22Rv1 (cell line): ENCODE results near the gene COL4A1.

Experiments used
- H3K27ac ChIP-seq: fragments of 450-650 bp; 2 replicates; pipeline ENCODE4 v1.5.1; 2017
- CTCF ChIP-seq: fragments of 450-650 bp; IDR thresholded peaks from 2 replicates; pipeline ENCODE4 v1.5.1; 2017; ENCODE audit warnings: mild to moderate bottlenecking
- ZFX ChIP-seq: fragments of 450-650 bp; IDR thresholded peaks from 2 replicates; pipeline ENCODE4 v1.6.1; 2017; ENCODE audit warnings: antibody characterized with exemption, borderline replicate concordance

COL4A1 gene

GRCh38 chr13:110351636-110352420 lies 44.9 kb upstream of the COL4A1 start:
- no peak overlapping the region for H3K27ac ChIP-seq
- TF ChIP-seq CTCF (no peak), ZFX (no peak)

GRCh38 chr13:110350509-110350908 lies 43.6 kb upstream of the COL4A1 start:
- H3K27ac ChIP-seq = no peak overlapping the region
- TF ChIP-seq CTCF = no peak

GRCh38 chr13:110350049-110350448 lies 43.1 kb upstream of the COL4A1 start:
- TF ChIP-seq CTCF (no peak), ZFX (no peak)
- no peak overlapping the region for H3K27ac ChIP-seq

- TF ChIP-seq CTCF (no peak), ZFX (no peak)
- H3K27ac ChIP-seq = no peak overlapping the region
Observed at GRCh38 chr13:110349239-110349638, 42.3 kb upstream of the COL4A1 start.

GRCh38 chr13:110348309-110349105 lies 41.5 kb upstream of the COL4A1 start:
- TF ChIP-seq CTCF (no peak), ZFX (no peak)
- H3K27ac ChIP-seq = no peak overlapping the region

GRCh38 chr13:110347535-110348308 lies 40.8 kb upstream of the COL4A1 start:
- TF ChIP-seq CTCF (no peak), ZFX (no peak)
- H3K27ac ChIP-seq = no peak overlapping the region
